Endometrial microvascular endothelial cells (primary cell): ENCODE measurements around the gene ZNF277. TPM values are rescaled to one million over a fixed set of nuclear protein-coding genes. Genes with fewer than 3 reads are reported as not detected.

Experiments used
- in situ Hi-C: cut with HindIII; loops from 2 replicates; pipeline ENCODE4 v1.10.0; 2017; ENCODE audit warnings: low sequenced_read_pairs, low pct_unique_long_range_greater_than_20kb; ENCODE audit errors: inconsistent ontology term
- total RNA-seq: library from RNA; depleted of rRNA; stranded (reverse); fragments of >200 nt; gene quantifications from one replicate; pipeline ENCODE4 v1.2.3, GENCODE V29; 2015; ENCODE audit errors: inconsistent ontology term

The ZNF277 gene
- total RNA-seq, 1 donor from 2014 or later = 15.4 TPM

DNA sequence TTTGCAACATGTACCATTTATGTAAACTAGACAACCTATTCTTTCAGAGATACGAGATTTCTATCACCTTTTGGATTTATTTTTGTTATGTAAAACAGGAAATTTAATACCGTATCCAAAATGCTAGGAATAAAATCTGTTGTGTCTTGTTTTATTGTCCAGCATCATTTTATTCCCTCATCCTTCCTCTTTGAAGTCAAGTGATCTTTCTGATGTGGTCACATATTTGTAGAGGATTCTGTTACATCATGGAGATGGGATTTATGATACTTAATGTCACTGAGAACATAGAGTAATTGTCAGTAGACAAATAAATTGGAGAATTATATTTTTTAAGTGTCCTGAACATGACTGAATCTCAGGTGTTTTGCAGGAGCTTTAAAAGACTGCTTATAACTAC is 64.7 kb downstream of the ZNF277 start:
- in situ Hi-C loops = no loop called here

- in situ Hi-C loops = no loop called here
Measured at GRCh38 chr7:112272921-112273561, 66.5 kb downstream of the ZNF277 start.

- in situ Hi-C loops = no loop called here
Measured at GRCh38 chr7:112279042-112279441, 72.5 kb downstream of the ZNF277 start.

GRCh38 chr7:112280267-112280666 is 73.8 kb downstream of the ZNF277 start:
- in situ Hi-C loops = no loop called here

- in situ Hi-C loops = no loop called here
Measured at GRCh38 chr7:112282476-112283188, 76.1 kb downstream of the ZNF277 start.

DNA sequence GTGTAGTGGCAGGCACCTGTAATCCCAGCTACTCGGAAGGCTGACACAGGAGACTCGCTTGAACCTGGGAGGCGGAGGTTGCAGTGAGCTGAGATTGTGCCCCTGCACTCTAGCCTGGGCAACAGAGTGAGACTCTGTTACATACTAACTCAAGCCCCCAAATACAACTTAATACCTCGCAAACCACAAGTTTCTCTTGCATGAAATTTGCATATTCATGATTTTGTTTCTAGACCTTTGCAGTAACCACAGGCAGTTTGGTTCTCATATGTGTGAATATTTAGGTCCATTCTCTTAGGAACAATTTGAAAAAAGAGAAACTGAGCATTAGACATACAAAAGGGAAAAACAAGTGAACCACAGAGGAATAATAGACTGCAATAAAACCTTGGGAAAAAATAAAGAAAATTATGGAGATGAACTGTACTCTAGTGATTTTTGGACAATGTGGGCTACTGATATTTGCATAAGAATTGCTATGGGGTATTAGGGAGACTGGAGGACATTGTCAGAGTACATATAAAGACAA is 77.0 kb downstream of the ZNF277 start:
- in situ Hi-C loops = no loop called here

DNA sequence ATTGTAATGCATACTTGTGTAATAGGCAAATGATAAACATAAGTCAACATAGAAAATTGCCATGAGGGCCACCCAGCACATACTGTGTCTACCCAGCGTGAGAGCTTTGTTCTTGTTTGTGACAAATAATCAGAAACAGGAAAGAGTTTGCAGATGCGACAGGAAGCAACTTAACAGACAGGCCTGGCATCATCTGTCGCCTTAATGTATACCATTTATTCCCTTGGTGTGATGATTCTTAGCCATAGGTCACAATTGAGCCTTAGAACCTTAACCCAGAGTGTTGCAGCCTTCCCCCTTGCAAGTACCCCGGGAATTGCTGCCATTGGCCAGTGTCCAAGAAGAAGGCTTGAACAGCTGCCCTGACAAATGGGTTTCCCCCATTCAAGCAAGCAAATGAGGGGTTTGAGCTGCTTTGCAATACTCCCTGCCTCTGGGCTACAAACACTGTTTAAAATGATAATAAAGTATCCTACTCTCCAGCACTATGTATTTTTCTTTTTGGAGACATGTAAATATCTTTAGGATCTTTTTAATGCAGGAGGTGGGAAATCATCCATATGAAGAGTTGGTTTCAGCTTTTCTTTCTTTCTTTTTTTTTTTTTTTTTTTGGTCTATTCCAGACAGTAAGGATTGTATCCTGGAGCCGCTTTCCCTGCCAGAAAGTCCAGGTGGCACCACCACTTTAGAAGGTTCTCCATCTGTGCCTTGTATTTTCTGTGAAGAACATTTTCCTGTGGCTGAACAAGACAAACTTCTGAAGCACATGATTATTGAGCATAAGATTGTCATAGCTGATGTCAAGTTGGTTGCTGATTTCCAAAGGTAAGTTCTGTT is 80.0 kb downstream of the ZNF277 start:
- in situ Hi-C loops = no loop called here

DNA sequence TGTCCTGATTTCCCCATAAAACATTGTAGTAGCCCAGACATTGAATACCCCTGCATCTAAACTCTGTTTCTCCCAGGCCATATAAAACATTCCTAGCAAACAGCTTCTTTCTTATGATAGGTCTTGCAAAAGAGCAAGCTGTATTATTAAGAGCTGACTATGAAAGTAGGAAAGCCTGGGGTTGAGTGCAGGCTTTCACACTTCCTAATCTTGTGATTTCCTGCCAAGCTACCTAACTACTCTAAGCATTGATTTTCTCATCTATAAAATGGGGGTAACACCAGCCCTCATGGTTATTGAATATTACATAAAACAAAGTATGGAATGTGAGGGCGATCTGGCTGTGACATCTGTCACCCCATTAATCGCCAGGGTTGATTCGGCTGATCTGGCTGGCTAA is 81.8 kb downstream of the ZNF277 start:
- in situ Hi-C loops = no loop called here

DNA sequence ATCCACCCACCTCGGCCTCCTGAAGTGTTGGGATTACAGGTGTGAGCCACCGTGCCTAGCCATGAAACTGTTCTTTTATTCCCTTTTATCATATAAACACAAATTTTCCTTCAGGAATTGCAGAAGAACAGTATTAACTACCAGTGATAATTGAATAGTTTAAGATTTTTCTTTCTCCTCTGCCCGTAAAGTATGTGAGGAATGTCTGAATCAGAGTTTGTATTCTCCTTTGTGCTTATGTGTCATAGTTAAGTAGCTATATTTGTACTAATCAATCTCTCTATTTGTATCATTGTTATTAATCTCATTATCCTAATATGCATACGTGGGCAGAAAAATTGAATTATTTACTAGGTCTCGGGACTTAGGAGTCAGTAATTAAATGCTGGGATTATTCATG is 83.6 kb downstream of the ZNF277 start:
- in situ Hi-C loops = no loop called here

- in situ Hi-C loops = no loop called here
Measured at GRCh38 chr7:112292162-112292561, 85.7 kb downstream of the ZNF277 start.

- in situ Hi-C loops = no loop called here
Measured at GRCh38 chr7:112293416-112293815, 86.9 kb downstream of the ZNF277 start.

GRCh38 chr7:112296432-112296831 is 89.9 kb downstream of the ZNF277 start:
- in situ Hi-C loops = no loop called here

DNA sequence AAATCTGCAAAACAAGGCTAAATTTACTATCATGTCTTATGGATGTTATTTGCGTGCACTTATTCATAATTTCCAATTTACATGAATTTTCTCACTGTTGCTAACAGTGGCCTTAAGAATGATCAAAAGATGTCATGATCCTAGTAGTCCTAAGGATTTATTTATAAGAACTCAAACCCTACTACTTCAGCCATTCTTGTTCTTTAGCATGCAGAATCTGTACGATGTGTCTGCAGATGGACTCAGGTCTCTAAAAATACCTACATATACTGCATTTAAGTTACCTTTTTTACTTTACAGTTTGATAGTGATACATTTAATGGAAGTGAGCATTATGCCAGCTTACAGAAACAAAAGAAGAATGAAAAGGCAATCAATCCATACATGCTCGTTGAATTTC is 91.2 kb downstream of the ZNF277 start:
- in situ Hi-C loops = no loop called here

DNA sequence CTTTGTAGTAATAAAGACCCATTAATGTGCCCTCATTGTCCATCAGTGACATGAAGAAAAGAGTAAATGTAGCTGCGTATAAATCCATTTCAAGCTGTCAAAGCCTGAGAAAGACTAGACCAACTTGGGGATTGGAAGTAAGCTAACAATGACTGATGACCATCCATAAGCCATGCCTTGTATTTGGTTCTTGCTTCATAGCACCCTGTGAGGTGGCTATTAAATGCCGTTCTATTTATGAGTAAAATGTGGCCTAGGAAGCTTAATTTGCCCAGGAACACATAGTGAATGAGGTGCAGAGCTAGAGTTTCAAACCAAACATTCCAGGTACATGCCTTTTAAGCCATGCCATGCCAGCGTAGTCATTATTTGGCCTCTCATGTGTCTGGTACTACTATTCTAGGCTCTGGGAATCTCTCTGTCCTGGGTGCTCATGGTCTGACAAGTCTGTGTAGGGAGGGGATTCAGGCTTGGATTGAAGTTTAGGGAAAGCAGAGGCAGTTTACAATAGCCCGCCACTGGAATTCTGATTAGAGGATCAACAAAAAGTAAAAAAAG is 92.1 kb downstream of the ZNF277 start:
- in situ Hi-C loops = no loop called here

GRCh38 chr7:112300072-112300471 is 93.6 kb downstream of the ZNF277 start:
- in situ Hi-C loops = no loop called here

DNA sequence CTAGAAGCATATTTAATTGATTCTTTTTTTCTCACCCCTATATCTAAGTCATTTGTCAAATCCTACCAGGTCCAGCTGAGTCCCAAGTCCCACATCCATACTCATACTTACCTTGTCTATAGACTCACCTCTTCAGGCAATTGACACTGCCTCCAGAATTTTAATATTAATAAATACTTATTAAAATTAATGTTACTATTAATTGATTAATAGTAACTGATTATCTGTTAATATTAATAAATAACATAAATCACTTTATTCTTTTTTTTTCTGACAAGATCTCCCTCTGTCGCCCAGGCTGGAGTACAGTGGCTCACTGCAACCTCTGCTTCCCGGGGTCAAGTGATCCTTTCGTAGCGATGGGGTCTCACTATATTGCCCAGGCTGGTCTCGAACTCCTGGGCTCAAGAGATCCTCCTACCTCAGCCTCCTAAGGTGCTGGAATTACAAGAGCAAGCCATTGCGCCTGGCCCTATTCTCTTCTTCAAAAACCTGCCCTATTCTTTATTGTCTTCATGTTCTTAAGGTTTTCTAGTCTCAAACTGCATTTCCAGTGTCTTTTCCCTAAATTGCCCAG is 94.4 kb downstream of the ZNF277 start:
- in situ Hi-C loops = no loop called here

DNA sequence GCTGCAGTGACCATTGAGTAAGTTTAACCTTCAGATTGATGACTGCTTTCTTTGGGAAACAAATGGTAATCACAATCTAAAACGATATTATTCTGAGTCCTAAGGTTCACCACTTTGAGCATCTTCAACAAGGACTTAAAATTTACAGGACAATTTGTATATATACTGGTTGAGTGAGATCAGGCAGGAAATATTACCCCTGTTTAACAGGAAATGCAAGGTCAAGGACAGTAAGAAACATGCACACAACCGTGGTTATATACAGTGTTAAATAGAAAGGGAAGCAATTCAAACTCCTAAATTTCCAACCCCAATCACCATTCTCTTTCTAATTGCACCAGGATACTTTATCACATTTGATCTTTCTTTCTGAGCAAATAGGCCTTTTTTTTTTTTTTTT is 96.1 kb downstream of the ZNF277 start:
- in situ Hi-C loops = no loop called here

GRCh38 chr7:112306903-112307302 is 100.4 kb downstream of the ZNF277 start:
- in situ Hi-C loops = no loop called here

DNA sequence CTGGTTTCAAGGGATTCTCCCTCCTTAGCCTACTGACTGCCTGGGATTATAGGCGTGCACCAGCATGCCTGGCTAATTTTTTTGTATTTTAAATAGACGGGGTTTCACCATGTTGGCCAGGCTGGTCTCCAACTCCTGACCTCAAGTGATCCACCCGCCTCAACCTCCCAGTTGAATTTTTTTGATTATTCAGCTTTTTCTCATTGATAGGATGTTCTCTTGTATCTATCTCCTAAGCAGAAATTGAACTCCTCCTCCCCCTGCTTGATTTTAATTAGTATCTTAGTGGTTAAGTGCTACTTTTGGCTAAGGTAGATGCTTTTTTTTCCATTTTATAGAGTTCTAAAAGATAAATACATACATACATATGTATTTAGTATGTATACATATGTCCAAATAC is 101.0 kb downstream of the ZNF277 start:
- in situ Hi-C loops = no loop called here
